Ovary (tissue), 9 donors: ENCODE results near the gene CDH16. TPM values are rescaled to one million over a fixed set of nuclear protein-coding genes. Genes with fewer than 3 reads are reported as not detected.
A peak's percentile ranks its signal among the peaks of the same experiment; 100 is the strongest.

Experiments
- DNase-seq, 5 donors: peaks; one replicate each; pipeline ENCODE4 v3.0.0-alpha.2; 2019 to 2020
- H3K27ac ChIP-seq, 2 donors: fragments of 200-600 bp; one replicate each; pipeline versions ENCODE4 v1.5.1 to v1.8.0; 2019 to 2022
- H3K27me3 ChIP-seq: fragments of 200-600 bp; one replicate; pipeline ENCODE4 v1.8.0; 2022
- H3K36me3 ChIP-seq: fragments of 200-600 bp; sonication (generic); one replicate; pipeline ENCODE4 v1.5.1; 2019
- H3K4me1 ChIP-seq: one replicate; pipeline ENCODE4 v1.8.1; 2013; ENCODE audit warnings: mild to moderate bottlenecking, moderate library complexity; ENCODE audit not compliant: insufficient read depth
- H3K4me3 ChIP-seq: fragments of 200-600 bp; sonication (generic); one replicate; pipeline ENCODE4 v1.5.1; 2017
- H3K9me3 ChIP-seq, 2 donors: fragments of 200-600 bp in 1 of 2; sonication (generic) in 1 of 2; one replicate each; pipeline versions ENCODE4 v1.5.1 to v1.8.1; 2013 to 2019; ENCODE audit warnings: mild to moderate bottlenecking in 1 of 2, moderate library complexity in 1 of 2
- EP300 ChIP-seq: sonication (generic); formaldehyde crosslinking; IDR thresholded peaks from one replicate; pipeline ENCODE4 v1.6.1; 2017; ENCODE audit warnings: antibody characterized with exemption
- POLR2A ChIP-seq: fragments of 450-650 bp; IDR thresholded peaks from one replicate; pipeline ENCODE4 v1.6.1; 2017; ENCODE audit warnings: antibody characterized with exemption, mild to moderate bottlenecking, moderate library complexity
- WGBS, 3 donors: extraction: QIAGEN DNeasy Blood & Tissue Kit in 1 of 3; methylation state at CpG; one replicate each; pipeline versions ENCODE4 v1.1.5 to v1.1.7; 2013 to 2017; 5-methylcytosine and 5-hydroxymethylcytosine counted together
- intact Hi-C, 4 donors: fragments of 100-400 bp; cut with DNase I; formaldehyde crosslinking; loops; one replicate each; pipeline versions ENCODE4 v1.11.0 to v1.15.1; 2022 to 2023
- polyA plus RNA-seq, 2 donors: library from polyadenylated mRNA; stranded (reverse); fragments of 200-250 nt in 1 of 2; fragments of 350-450 nt in 1 of 2; fragmentation: Illumina TruSeq in 1 of 2; extraction: RNeasy Lipid Tissue Mini Kit (QIAGEN cat#74804) in 1 of 2; gene quantifications; one replicate each; pipeline ENCODE4 v1.2.3, GENCODE V29; 2013 to 2014
- total RNA-seq, 7 donors: library from RNA; depleted of rRNA in 2 of 7; stranded (reverse); fragments of >200 nt in 2 of 7; fragmentation: NEBNext Ultra II Directional in 3 of 7; extraction: Animal tissue kit (Norgen Biotek cat#: 25700) in 3 of 7; gene quantifications; one replicate each; pipeline versions ENCODE4 v1.1.0 to v1.2.4, GENCODE V29; 2016 to 2023
- TF ChIP-seq, protein P1 (sequence below), 3 donors: fragments of 450-650 bp in 2 of 3; fragments of 200-600 bp in 1 of 3; IDR thresholded peaks; one replicate each; pipeline versions ENCODE4 v1.5.1 to v1.8.0; 2016 to 2022; ENCODE audit warnings: antibody characterized with exemption in 3 of 3, mild to moderate bottlenecking in 1 of 3
- donor health status: DM: no; HTN: no; CAD: no; lungs with moderate emphysema.
- donor health status: DM: no; HTN: no; CAD: no.
- donor health status: Bipolar disorder and iron deficiency.
- donor health status: DM: yes; HTN: yes; CAD: no.
- donor health status: DM: no; HTN: no; CAD: no.
- donor health status: DM: yes; HTN: yes; CAD: no.

The CDH16 gene
- total and polyA plus RNA-seq, 9 donors = 0.12 to 19.2 (median 0.57) TPM; not detected in 4

DNA sequence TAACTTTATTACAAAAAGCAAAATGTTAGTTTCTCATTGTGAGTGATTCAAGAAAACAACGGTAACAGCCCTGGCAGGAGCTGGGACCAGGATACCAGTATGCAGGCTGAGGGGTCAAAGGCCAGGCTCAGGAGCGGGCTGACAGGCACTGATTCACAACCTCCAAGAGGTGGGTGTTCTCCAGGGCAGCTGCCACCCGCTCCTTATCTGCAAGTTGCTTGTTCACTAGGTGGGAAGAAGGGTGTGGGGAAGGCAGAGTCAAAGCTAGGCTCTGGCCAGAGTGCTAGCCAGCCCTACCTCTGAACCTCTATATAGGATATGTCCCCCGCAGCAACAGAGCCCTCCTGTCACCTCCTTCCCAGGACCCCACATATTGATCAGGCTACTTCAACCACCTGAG is 13.4 kb upstream of the CDH16 start:
- TF ChIP-seq EP300 = no peak
- no peak for TF ChIP-seq POLR2A
- TF ChIP-seq, protein P1, sequence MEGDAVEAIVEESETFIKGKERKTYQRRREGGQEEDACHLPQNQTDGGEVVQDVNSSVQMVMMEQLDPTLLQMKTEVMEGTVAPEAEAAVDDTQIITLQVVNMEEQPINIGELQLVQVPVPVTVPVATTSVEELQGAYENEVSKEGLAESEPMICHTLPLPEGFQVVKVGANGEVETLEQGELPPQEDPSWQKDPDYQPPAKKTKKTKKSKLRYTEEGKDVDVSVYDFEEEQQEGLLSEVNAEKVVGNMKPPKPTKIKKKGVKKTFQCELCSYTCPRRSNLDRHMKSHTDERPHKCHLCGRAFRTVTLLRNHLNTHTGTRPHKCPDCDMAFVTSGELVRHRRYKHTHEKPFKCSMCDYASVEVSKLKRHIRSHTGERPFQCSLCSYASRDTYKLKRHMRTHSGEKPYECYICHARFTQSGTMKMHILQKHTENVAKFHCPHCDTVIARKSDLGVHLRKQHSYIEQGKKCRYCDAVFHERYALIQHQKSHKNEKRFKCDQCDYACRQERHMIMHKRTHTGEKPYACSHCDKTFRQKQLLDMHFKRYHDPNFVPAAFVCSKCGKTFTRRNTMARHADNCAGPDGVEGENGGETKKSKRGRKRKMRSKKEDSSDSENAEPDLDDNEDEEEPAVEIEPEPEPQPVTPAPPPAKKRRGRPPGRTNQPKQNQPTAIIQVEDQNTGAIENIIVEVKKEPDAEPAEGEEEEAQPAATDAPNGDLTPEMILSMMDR (IDR thresholded peaks at IDR 0.05) = no peak
- Histone ChIP-seq H3K9me3 (no peaks in the 10 kb centered on the region), H3K27ac (no peak overlapping the region), H3K27me3 (no peaks in the 10 kb centered on the region), H3K36me3 (no peaks in the 10 kb centered on the region), H3K4me1 (peaks cover 14% of the 10 kb centered on the region), H3K4me3 (no peak overlapping the region)
- WGBS, 3 donors = 73 to 80% (median 76%) methylated on average over 4 of the region's 4 CpGs
- no peak for DNase-seq
- intact Hi-C loops = loop anchor here in 2 of 4 donors (5.0 to 10.0 kb wide), 3 partner anchors 35 to 533 kb away; no protein-coding TSS in a partner anchor

DNA sequence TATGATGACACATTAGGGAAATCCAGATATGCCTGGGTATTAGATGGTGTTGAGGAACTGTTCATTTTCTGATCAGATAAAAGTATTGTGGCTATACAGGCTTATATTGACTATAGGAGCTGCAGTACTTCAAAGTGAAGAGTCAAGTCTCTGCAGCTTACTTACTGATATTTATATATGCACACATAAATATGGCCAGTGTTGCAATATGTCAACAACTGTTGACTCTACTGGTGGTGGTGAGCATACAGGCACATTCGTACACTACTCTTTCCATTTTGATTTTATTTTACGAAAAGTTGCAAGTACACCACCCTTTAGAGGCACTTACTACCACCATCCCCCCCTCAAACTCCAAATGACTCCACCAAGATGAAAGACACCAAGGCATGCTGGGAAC is 13.0 kb upstream of the CDH16 start:
- Histone ChIP-seq H3K4me3 (no peak overlapping the region), H3K4me1 (peaks cover 14% of the 10 kb centered on the region), H3K27ac (no peak overlapping the region), H3K9me3 (no peaks in the 10 kb centered on the region), H3K36me3 (no peaks in the 10 kb centered on the region), H3K27me3 (no peaks in the 10 kb centered on the region)
- WGBS, 3 donors = 75 to 81% (median 75%) methylated on average over 2 of the region's 2 CpGs
- no peak for DNase-seq
- intact Hi-C loops = loop anchor here in 2 of 4 donors (5.0 to 10.0 kb wide), 3 partner anchors 34 to 533 kb away; no protein-coding TSS in a partner anchor
- TF ChIP-seq, protein P1 (IDR thresholded peaks at IDR 0.05) = no peak
- TF ChIP-seq EP300 = no peak
- no peak for TF ChIP-seq POLR2A

DNA sequence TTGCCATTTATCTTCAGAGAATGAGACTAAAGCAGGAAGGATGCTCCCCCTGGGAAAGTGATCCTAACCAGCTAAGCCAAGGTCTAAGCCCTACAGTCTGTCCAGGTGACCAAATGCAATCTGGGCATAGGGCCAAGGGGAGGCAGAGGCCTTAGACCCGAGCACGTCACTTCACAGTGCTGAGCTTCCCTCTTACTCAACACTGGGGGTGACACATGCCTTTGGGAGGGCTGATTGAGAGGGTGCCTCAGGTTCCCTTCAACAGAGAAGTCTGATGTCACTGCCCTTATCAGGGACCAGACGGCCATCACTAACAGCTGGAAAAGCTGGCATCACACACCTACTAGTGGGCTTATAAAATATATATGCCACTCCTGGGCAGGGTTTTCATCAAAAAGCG is 11.5 kb upstream of the CDH16 start:
- H3K27ac ChIP-seq = no peak overlapping the region
- no peak overlapping the region for H3K4me3 ChIP-seq
- no peaks in the 10 kb centered on the region for H3K36me3 ChIP-seq
- 49 to 59% (median 51%) methylated on average over 4 of the region's 4 CpGs for WGBS, 3 donors
- no peaks in the 10 kb centered on the region for H3K9me3 ChIP-seq
- DNase-seq = no peak
- no peak for TF ChIP-seq POLR2A
- intact Hi-C loops = loop anchor here in 2 of 4 donors (5.0 to 10.0 kb wide), 3 partner anchors 33 to 535 kb away; no protein-coding TSS in a partner anchor
- peaks cover 7% of the 10 kb centered on the region for H3K4me1 ChIP-seq
- no peaks in the 10 kb centered on the region for H3K27me3 ChIP-seq

DNA sequence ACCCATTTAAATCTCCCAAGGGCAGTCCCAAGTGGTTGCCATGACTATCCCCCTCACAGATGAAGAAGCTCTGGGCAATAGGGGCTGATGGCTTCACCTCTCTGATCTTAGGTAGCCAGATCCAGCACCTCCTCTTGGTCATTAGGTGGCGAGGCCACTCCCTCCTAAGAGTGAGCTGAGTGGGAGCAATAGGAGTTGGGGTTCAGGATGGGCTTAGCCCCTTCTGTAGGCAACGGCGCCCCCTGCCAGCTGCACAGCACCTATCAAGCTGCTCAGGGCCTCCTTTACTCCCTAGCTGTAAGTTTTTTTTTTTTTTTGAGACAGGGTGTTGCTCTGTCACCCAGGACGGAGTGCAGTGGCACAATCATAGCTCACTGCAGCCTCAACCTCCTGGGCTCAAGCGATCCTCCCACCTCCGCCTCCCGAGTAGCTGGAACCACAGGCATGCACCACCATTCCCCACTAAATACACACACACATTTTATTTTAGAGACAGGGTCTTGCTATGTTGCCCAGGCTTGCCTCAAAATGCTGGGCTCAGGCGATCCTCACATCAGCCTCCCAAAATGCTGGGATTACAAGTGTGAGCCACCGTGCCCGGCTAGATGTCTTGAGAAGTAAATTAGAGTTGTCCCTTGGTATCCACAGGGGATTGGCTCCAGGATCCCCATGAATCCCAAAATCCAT is 10.2 kb upstream of the CDH16 start:
- TF ChIP-seq POLR2A = no peak
- TF ChIP-seq, protein P1 (IDR thresholded peaks at IDR 0.05) = peak in 1 of 3 donors; percentile 17
- peaks cover 9% of the 10 kb centered on the region for H3K4me1 ChIP-seq
- no peaks in the 10 kb centered on the region for H3K27me3 ChIP-seq
- peak in 1 of 5 donors; percentile 72 for DNase-seq
- H3K36me3 ChIP-seq = no peaks in the 10 kb centered on the region
- WGBS, 3 donors = 73 to 76% (median 75%) methylated on average over 10 of the region's 10 CpGs
- no peak overlapping the region for H3K27ac ChIP-seq
- no peaks in the 10 kb centered on the region for H3K9me3 ChIP-seq
- no peak overlapping the region for H3K4me3 ChIP-seq
- intact Hi-C loops = loop anchor here in 1 of 4 donors (2.0 kb wide), 1 partner anchor 34 kb away; no protein-coding TSS in a partner anchor
